GM15510 (cell line): ENCODE results near the gene CDC37L1.

Experiments used
- POLR2A ChIP-seq: IDR thresholded peaks from 3 replicates; pipeline ENCODE4 v1.6.1; 2011; ENCODE audit warnings: borderline replicate concordance; ENCODE audit not compliant: insufficient read length; ENCODE audit errors: extremely low read depth

The CDC37L1 gene

GRCh38 chr9:4663956-4664355 is 15.4 kb upstream of the CDC37L1 start:
- TF ChIP-seq POLR2A, result no peak

DNA sequence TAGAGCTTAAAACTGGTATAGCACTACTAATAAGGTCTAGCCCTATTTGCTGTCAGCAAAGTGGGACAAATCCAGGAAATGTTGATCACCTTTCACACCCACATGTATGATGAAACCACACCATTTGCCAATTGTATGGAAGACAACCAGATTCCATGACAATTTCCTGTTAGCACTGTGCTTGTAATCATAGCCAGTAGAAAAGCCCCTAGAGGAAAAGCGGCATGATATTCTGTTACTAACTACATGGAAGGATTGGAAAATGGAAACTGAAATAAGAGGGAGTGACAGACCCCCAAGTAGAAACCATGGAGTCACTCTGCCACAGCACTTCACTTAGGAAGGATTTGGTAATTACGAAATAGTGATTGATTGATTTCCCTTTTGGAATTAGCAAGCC is 14.0 kb upstream of the CDC37L1 start:
- no peak for TF ChIP-seq POLR2A

- TF ChIP-seq POLR2A, result no peak
Observed at GRCh38 chr9:4666042-4666699, 13.2 kb upstream of the CDC37L1 start, which contains the start of gene SPATA6L. TSS of gene SPATA6L (minus strand) at chr9:4666480. CDS start at chr9:4666250, 230 bp downstream.

DNA sequence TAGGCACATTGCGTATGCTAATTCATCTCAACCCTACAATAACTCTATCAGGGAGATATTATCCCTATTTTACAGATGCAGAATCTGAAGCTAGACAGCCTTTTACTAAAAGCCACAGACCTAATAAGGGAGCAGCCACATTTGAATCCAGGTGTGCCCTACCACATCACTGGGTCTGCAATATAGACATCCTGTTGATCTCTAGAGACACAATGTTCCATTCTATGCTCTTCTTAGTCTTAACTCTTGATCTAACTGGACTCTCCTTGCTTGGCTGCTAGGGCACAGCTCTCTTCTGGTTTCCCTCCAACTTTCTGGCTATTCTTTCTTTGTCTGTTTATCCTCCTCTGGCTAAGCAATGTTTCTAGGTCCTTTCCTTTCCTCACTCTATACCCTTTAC is 11.7 kb upstream of the CDC37L1 start:
- TF ChIP-seq POLR2A, result no peak

DNA sequence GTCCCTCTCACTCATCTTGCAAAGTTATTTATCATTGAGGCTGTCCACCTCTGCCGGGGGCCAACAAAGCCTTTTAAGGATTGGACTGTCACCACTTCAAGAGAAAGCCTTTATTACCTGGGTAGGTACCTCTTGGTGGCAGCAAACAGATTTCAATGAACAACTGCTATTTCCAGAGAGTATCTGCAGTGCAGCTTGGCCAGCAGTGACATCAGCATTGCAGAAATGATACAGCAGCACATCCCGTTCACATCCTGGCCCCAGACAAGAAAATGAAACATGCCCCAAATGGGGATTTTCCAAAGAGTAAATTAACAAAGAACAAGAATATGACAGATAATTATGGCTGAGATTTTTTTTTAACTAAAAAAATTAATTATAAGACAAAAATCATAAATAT is 10.8 kb upstream of the CDC37L1 start:
- no peak for TF ChIP-seq POLR2A

GRCh38 chr9:4669890-4670289 is 9.5 kb upstream of the CDC37L1 start:
- TF ChIP-seq POLR2A, result no peak

- no peak for TF ChIP-seq POLR2A
Observed at GRCh38 chr9:4670591-4670990, 8.8 kb upstream of the CDC37L1 start.

DNA sequence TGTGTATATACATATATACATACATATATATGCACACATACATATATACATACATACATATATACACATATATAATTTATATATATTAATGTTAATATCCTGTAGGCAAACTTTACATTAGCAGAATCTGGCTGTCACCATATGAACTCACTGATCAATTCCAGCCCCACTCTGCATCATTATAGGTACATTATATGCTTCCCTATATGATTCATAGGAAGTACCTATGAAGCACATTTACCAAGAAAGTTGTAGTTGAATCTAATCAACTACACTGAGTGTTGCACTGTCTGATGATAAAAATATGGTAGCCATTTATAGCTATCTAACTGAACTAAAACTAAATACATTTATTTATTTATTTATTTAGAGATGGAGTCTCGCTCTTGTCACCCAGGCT is 7.6 kb upstream of the CDC37L1 start:
- no peak for TF ChIP-seq POLR2A

GRCh38 chr9:4674783-4675182 is 4.6 kb upstream of the CDC37L1 start:
- no peak for TF ChIP-seq POLR2A

GRCh38 chr9:4677392-4677791 is 2.0 kb upstream of the CDC37L1 start:
- TF ChIP-seq POLR2A, result no peak

DNA sequence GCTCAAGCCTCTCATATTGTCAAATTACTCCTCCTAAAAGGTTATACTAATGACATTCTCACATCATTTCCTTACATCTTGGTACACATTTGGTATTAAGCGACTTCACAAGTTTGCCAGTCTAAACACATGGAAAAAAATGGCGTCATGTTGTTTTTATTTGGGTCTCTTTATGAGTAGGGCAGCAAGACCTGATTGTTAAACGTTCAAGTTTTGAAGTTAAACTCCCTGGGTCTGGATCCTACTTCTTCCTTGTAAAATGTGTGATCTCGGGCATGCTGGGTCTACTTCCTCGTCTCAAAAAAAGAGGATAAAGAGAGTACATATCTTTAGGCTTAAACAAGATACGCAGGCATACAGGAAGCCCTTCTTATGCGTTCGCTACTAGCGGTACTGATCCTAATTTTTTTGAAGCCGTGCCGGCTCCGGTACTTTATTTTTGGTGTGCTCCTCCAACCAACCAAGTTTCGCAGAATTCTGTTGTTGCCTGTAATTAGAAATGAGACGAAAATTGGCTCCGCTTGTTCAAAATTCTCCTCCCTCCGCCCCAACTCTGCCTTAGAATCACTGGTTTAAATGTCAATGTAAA is 596 bp upstream of the CDC37L1 start:
- TF ChIP-seq POLR2A, result no peak

- no peak for TF ChIP-seq POLR2A
Observed at GRCh38 chr9:4680173-4680525, 780 bp downstream of the CDC37L1 start.

DNA sequence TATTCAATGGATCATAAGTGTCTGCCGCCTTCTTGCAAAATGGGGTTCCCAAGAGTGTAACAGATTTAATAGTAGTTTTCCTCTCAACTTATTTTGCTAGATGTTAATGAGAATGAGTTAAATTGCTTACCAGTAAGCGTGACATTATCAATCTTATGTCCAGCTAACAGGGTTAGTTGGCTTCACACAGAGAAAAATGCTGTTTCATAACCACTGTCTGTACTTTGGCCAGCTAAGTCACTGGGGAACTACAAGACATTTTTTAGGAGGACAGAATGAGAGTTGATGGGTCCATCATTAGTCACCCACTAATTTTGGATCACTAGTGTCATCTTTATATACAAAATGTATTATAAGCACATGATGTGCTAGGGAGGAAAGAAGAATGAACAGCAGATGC is 1.4 kb downstream of the CDC37L1 start:
- no peak for TF ChIP-seq POLR2A

- no peak for TF ChIP-seq POLR2A
Observed at GRCh38 chr9:4684820-4685219, 5.5 kb downstream of the CDC37L1 start.

- TF ChIP-seq POLR2A, result no peak
Observed at GRCh38 chr9:4686112-4686511, 6.7 kb downstream of the CDC37L1 start.

GRCh38 chr9:4686584-4686983 is 7.2 kb downstream of the CDC37L1 start:
- TF ChIP-seq POLR2A, result no peak
